Smooth muscle cell (in vitro differentiated cells): ENCODE results near the gene GRB2. TPM values are rescaled to one million over a fixed set of nuclear protein-coding genes. Genes with fewer than 3 reads are reported as not detected.

ENCODE experiments used
- DNase-seq: peaks from one replicate; lab custom pipeline; 2025; ENCODE audit not compliant: unreplicated experiment; lab: John Stamatoyannopoulos, UW
- H2AFZ ChIP-seq: fragments of 200-600 bp; sonication (generic); 2 replicates; pipeline ENCODE4 v1.6.0; 2016; ENCODE audit warnings: antibody characterized with exemption, low read depth, mild to moderate bottlenecking
- H3F3A ChIP-seq: fragments of 200-600 bp; sonication (generic); 2 replicates; pipeline ENCODE4 v1.6.0; 2017; ENCODE audit warnings: antibody characterized with exemption, low read depth
- H3K27ac ChIP-seq: fragments of 200-600 bp; sonication (generic); 2 replicates; pipeline ENCODE4 v1.5.1; 2016; ENCODE audit warnings: low read depth, mild to moderate bottlenecking
- H3K27me3 ChIP-seq: fragments of 200-600 bp; sonication (generic); 2 replicates; pipeline ENCODE4 v1.6.1; 2016; ENCODE audit warnings: low read depth, mild to moderate bottlenecking
- H3K36me3 ChIP-seq: fragments of 200-600 bp; sonication (generic); 2 replicates; pipeline ENCODE4 v1.5.1; 2016; ENCODE audit warnings: low read depth
- H3K4me1 ChIP-seq: fragments of 200-600 bp; sonication (generic); 2 replicates; pipeline ENCODE4 v1.5.1; 2016; ENCODE audit warnings: low read depth
- H3K4me2 ChIP-seq: fragments of 200-600 bp; sonication (generic); 2 replicates; pipeline ENCODE4 v1.6.0; 2016; ENCODE audit warnings: mild to moderate bottlenecking
- H3K4me3 ChIP-seq: fragments of 200-600 bp; sonication (generic); 2 replicates; pipeline ENCODE4 v1.5.1; 2016; ENCODE audit warnings: mild to moderate bottlenecking
- H3K79me2 ChIP-seq: fragments of 200-600 bp; sonication (generic); 2 replicates; pipeline ENCODE4 v1.6.0; 2016; ENCODE audit warnings: low read depth, mild to moderate bottlenecking
- H3K9ac ChIP-seq: fragments of 200-600 bp; sonication (generic); 2 replicates; pipeline ENCODE4 v1.6.0; 2016; ENCODE audit warnings: low read depth
- H3K9me3 ChIP-seq: fragments of 200-600 bp; sonication (generic); replicated peaks from 2 replicates; pipeline ENCODE4 v1.5.1; 2016; ENCODE audit warnings: low read depth
- H4K20me1 ChIP-seq: fragments of 200-600 bp; sonication (generic); 2 replicates; pipeline ENCODE4 v1.6.0; 2016; ENCODE audit warnings: low read depth
- WGBS: methylation state at CpG from one replicate; pipeline ENCODE4 v1.1.7; 2016; ENCODE audit warnings: low lambda C conversion rate; 5-methylcytosine and 5-hydroxymethylcytosine counted together
- polyA plus RNA-seq: library from polyadenylated mRNA; unstranded; fragments of >200 nt; fragmentation: Nextera tagmentation; extraction: Ambion mirVana; gene quantifications from 2 replicates; pipeline ENCODE4 v1.2.1, GENCODE V29; 2016
- total RNA-seq: library from RNA; depleted of rRNA; stranded (reverse); fragments of >200 nt; gene quantifications from 2 replicates; pipeline ENCODE4 v1.2.3, GENCODE V29; 2014
- TF ChIP-seq, protein P1 (sequence below): fragments of 200-600 bp; sonication (generic); IDR thresholded peaks from 2 replicates; pipeline ENCODE4 v1.5.1; 2017; ENCODE audit warnings: borderline replicate concordance, mild to moderate bottlenecking, antibody characterized with exemption; ENCODE audit not compliant: insufficient read depth, poor library complexity, severe bottlenecking

GRB2 gene
- total and polyA plus RNA-seq, 2 experiments from 2014 or later = 62.4 to 80.1 TPM

DNA sequence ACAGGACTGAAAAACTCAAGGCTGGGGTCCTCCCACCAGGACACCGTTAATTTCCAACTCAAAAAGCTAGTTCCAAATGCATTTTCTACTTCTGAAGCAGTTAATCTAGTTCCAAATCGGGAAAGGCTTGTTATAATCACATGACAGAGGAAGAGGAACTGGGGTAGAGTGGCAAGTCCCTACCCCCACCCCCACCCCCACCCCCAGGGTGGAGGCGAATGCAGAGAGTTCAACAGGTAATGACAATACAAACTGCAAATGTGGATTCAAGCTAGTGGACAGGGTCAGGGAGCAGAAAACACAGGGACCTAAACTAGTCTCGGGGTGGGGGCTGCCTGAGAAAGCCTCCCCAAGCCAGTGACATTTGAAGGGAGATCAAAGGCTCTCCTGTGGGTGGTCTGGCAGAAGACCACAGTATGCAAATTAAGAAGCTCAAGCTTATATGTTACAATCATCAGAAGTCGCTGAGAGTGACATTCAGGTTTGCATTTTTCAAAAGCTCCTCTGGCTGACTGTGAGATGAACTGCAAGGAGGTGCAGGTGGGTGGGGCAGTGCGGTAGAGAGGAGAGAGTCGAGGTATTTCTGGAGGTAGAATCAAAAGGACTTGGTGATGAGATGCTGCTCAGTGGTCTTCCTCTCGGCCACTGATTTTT, 59.8 kb downstream of the GRB2 start:
- peaks cover 88% of the 10 kb centered on the region for H3K79me2 ChIP-seq

DNA sequence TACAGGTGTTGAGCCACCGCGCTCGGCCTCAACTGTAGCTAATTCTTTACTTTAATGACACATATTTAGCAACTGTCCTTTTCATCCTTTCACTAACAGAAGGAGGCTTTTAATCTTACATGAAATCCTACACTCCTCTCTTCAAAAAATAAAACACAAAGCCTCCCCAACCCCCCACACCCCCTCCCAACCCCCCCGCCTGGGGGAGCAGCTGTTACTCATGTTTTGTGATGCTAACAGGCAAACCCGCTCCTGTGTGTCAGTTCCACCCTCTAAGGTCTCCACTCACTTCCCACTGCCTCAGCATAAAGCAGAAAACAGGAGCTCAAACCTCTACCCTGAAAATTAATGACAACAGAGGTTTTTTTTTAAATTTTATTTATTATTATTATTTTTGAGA, 60.8 kb downstream of the GRB2 start:
- Histone ChIP-seq H3K4me2 (no peak overlapping the region), H3K9ac (no peak overlapping the region), H3K79me2 (peaks cover 88% of the 10 kb centered on the region), H4K20me1 (peaks cover 100% of the 10 kb centered on the region), H3K4me3 (no peak overlapping the region), H3K4me1 (peaks cover 23% of the 10 kb centered on the region), H3F3A (peaks cover 4% of the 10 kb centered on the region), H3K27ac (no peak overlapping the region), H2AFZ (no peak overlapping the region), H3K9me3 (no peaks in the 10 kb centered on the region), H3K27me3 (no peaks in the 10 kb centered on the region), H3K36me3 (no peaks in the 10 kb centered on the region)
- WGBS = 68% methylated on average over 5 of the region's 5 CpGs
- DNase-seq = no peak
- TF ChIP-seq, protein P1, sequence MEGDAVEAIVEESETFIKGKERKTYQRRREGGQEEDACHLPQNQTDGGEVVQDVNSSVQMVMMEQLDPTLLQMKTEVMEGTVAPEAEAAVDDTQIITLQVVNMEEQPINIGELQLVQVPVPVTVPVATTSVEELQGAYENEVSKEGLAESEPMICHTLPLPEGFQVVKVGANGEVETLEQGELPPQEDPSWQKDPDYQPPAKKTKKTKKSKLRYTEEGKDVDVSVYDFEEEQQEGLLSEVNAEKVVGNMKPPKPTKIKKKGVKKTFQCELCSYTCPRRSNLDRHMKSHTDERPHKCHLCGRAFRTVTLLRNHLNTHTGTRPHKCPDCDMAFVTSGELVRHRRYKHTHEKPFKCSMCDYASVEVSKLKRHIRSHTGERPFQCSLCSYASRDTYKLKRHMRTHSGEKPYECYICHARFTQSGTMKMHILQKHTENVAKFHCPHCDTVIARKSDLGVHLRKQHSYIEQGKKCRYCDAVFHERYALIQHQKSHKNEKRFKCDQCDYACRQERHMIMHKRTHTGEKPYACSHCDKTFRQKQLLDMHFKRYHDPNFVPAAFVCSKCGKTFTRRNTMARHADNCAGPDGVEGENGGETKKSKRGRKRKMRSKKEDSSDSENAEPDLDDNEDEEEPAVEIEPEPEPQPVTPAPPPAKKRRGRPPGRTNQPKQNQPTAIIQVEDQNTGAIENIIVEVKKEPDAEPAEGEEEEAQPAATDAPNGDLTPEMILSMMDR = no peak

More for the DNA sequence above, 59.8 kb downstream of the GRB2 start:
- DNase-seq = no peak
- 39% methylated on average over 8 of the region's 8 CpGs for WGBS
- peaks cover 100% of the 10 kb centered on the region for H4K20me1 ChIP-seq
- H3K4me1 ChIP-seq = peaks cover 23% of the 10 kb centered on the region
- no peaks in the 10 kb centered on the region for H3K36me3 ChIP-seq
- no peak overlapping the region for H3K4me3 ChIP-seq
- H2AFZ ChIP-seq = no peak overlapping the region
- no peaks in the 10 kb centered on the region for H3K9me3 ChIP-seq
- H3F3A ChIP-seq = no peaks in the 10 kb centered on the region
- TF ChIP-seq, protein P1 = no peak
- no peak overlapping the region for H3K4me2 ChIP-seq
- H3K27me3 ChIP-seq = no peaks in the 10 kb centered on the region
- no peak overlapping the region for H3K9ac ChIP-seq
- H3K27ac ChIP-seq = no peak overlapping the region

DNA sequence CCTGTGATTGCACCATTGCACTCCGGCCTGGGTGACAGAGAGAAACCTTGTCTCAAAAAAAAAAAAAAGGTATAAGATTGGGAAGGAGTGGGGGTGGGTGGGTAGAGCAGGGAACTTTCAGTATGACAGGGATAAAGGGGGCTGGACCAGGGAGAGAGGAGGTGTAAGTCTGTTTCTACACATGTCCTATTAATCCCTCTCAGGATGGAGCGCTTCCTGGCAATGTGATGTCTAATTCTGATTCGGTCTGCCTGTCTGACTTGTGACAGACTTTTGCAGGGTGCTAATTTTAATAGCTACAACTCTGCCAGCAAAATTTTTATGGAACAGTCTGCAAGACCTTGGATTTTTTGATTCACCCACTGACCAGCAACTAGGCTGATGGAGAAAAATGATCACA, 62.5 kb downstream of the GRB2 start:
- peaks cover 99% of the 10 kb centered on the region for H4K20me1 ChIP-seq
- H3K4me3 ChIP-seq = no peak overlapping the region
- H3K4me1 ChIP-seq = peaks cover 28% of the 10 kb centered on the region
- no peaks in the 10 kb centered on the region for H3K27me3 ChIP-seq
- TF ChIP-seq, protein P1 = no peak
- H3F3A ChIP-seq = peaks cover 11% of the 10 kb centered on the region
- WGBS = 88% methylated on average over 3 of the region's 3 CpGs
- peaks cover 74% of the 10 kb centered on the region for H3K79me2 ChIP-seq
- no peak overlapping the region for H3K9ac ChIP-seq
- no peaks in the 10 kb centered on the region for H3K36me3 ChIP-seq
- DNase-seq = no peak
- H3K9me3 ChIP-seq = no peaks in the 10 kb centered on the region
- H3K27ac ChIP-seq = no peak overlapping the region
- H2AFZ ChIP-seq = no peak overlapping the region
- no peak overlapping the region for H3K4me2 ChIP-seq
